SJSA1 (cell line): ENCODE results near the gene MAPK14. TPM values are rescaled to one million over a fixed set of nuclear protein-coding genes. Genes with fewer than 3 reads are reported as not detected.
"Not testable (repeated sequence)": the region's sequence is repeated elsewhere in the genome, so short reads cannot be mapped to it uniquely, and the experiment has no call there.

Experiments
- DNase-seq, 2 experiments: peaks; one replicate each; pipeline ENCODE4 v3.0.0-alpha.2; 2015 to 2020; ENCODE audit warnings: low spot score in 2 of 2, low read depth in 1 of 2
- H3K27ac ChIP-seq: fragments of 250-450 bp; sonication (Bioruptor Pico); 2 replicates; pipeline ENCODE4 v1.5.1; 2020; ENCODE audit warnings: mild to moderate bottlenecking, moderate library complexity
- H3K27me3 ChIP-seq: fragments of 250-450 bp; sonication (Bioruptor Pico); replicated peaks from 2 replicates; pipeline ENCODE4 v1.5.1; 2020; ENCODE audit warnings: mild to moderate bottlenecking, moderate library complexity
- H3K36me3 ChIP-seq: fragments of 250-450 bp; sonication (Bioruptor Pico); 2 replicates; pipeline ENCODE4 v1.5.1; 2020; ENCODE audit warnings: mild to moderate bottlenecking
- H3K4me1 ChIP-seq: fragments of 250-450 bp; sonication (Bioruptor Pico); replicated peaks from 2 replicates; pipeline ENCODE4 v1.6.1; 2021; ENCODE audit warnings: mild to moderate bottlenecking
- H3K4me3 ChIP-seq: fragments of 250-450 bp; sonication (Bioruptor Pico); 2 replicates; pipeline ENCODE4 v1.5.1; 2020; ENCODE audit warnings: mild to moderate bottlenecking
- H3K9me3 ChIP-seq: fragments of 250-450 bp; sonication (Bioruptor Pico); replicated peaks from 2 replicates; pipeline ENCODE4 v1.5.1; 2020; ENCODE audit warnings: mild to moderate bottlenecking
- total RNA-seq: library from RNA; depleted of rRNA; stranded (reverse); fragments of >200 nt; shearing (Covaris generic); gene quantifications from 2 replicates; pipeline ENCODE4 v1.2.3, GENCODE V29; 2014; rRNA removed

MAPK14 gene
- 54.6 and 60.9 TPM in 2 replicates for total RNA-seq

DNA sequence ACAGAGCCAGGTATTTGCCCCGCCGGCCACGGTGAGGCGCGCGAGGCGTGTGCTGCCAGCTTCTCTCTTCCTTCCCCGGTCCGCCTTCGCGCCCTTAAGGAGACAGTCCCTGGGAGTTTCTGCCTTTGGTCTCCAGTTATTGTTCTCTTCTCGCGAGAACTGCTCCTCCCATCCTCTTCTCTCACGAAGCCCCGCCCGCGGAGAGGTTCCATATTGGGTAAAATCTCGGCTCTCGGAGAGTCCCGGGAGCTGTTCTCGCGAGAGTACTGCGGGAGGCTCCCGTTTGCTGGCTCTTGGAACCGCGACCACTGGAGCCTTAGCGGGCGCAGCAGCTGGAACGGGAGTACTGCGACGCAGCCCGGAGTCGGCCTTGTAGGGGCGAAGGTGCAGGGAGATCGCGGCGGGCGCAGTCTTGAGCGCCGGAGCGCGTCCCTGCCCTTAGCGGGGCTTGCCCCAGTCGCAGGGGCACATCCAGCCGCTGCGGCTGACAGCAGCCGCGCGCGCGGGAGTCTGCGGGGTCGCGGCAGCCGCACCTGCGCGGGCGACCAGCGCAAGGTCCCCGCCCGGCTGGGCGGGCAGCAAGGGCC lies at the start of gene MAPK14:
MAPK14 (plus strand) TSS at position 308 of the 587 bp plus-strand sequence. CDS start 350 bp downstream, outside the sequence.
- peak within 1 kb of the TSS; percentile 40 for H3K27ac ChIP-seq
- H3K27me3 ChIP-seq: no peaks in the 10 kb centered on the region
- H3K36me3 ChIP-seq: peaks cover 8% of the 10 kb centered on the region
- H3K4me1 ChIP-seq: peaks cover 20% of the 10 kb centered on the region
- peak within 1 kb of the TSS; percentile 94 for H3K4me3 ChIP-seq
- H3K9me3 ChIP-seq: no peaks in the 10 kb centered on the region
- peak; percentile 99 for DNase-seq

GRCh38 chr6:35980126-35980525 lies 47.5 kb upstream of the MAPK14 start:
- H3K36me3 ChIP-seq, DNase-seq: not testable (repeated sequence)

GRCh38 chr6:35980991-35981645 lies 46.5 kb upstream of the MAPK14 start:
- H3K4me1 ChIP-seq: no peaks in the 10 kb centered on the region
- peaks cover 9% of the 10 kb centered on the region; the same call in 1 of the 2 replicates for H3K27me3 ChIP-seq
- no peak overlapping the region for H3K27ac ChIP-seq
- no peaks in the 10 kb centered on the region for H3K36me3 ChIP-seq
- no peaks in the 10 kb centered on the region for H3K9me3 ChIP-seq
- H3K4me3 ChIP-seq: no peak overlapping the region
- no peak for DNase-seq

More at GRCh38 chr6:35980126-35980525, 47.5 kb upstream of the MAPK14 start:
- H3K27me3 ChIP-seq, H3K9me3 ChIP-seq, H3K27ac ChIP-seq, H3K4me1 ChIP-seq, H3K4me3 ChIP-seq: not testable (repeated sequence)

- Histone ChIP-seq H3K4me1 (no peaks in the 10 kb centered on the region), H3K9me3 (no peaks in the 10 kb centered on the region), H3K4me3 (no peak overlapping the region), H3K36me3 (no peaks in the 10 kb centered on the region), H3K27ac (no peak overlapping the region), H3K27me3 (peaks cover 10% of the 10 kb centered on the region)
- DNase-seq: no peak
These were observed 42.9 kb upstream of the MAPK14 start for GRCh38 chr6:35984701-35985100.

GRCh38 chr6:35988047-35988446 lies 39.6 kb upstream of the MAPK14 start:
- not testable (repeated sequence) for H3K27ac ChIP-seq, H3K4me1 ChIP-seq, H3K9me3 ChIP-seq, H3K36me3 ChIP-seq, DNase-seq, H3K4me3 ChIP-seq
- H3K27me3 ChIP-seq: peaks cover 14% of the 10 kb centered on the region

DNA sequence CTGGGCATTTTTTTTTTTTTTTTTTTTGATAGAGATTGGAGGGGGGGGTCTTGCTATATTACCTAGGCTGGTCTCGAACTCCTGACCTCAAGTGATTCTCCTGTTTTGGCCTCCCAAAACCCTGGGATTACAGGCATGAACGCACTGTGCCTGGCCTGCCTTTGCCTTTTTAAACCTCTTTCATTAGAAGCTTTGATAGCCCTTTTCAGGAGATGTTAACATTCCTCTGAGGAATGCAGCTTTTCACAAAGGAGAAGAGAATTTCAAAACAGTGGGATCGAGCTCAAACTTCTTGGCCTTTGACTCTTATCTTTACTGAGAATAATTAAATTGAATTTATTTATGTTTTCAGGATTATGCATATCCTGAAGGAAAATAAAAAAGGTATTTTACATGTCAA lies 34.5 kb upstream of the MAPK14 start:
- no peak overlapping the region for H3K27ac ChIP-seq
- no peak for DNase-seq
- H3K4me3 ChIP-seq: no peak overlapping the region
- H3K4me1 ChIP-seq: no peaks in the 10 kb centered on the region
- peaks cover 14% of the 10 kb centered on the region for H3K27me3 ChIP-seq
- H3K36me3 ChIP-seq: no peaks in the 10 kb centered on the region
- no peaks in the 10 kb centered on the region for H3K9me3 ChIP-seq

DNA sequence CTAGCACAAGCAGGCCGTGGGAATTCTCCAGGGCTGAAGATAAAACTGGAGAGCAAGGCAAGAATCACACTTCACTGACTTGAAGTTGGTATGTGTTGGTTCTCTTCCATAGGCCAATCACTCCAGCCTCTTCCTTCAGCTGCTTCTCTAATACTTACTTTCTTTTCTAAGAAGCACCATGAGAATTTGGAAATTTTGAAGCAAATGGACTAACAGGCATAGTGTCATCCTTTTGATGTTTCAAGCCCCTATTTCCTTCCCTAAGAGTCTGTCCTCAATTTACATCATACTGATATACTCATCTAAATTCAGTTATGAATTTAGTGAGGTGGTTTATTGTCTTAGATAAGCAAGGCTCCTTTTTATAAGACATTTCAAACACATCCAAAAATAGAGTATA lies 27.2 kb upstream of the MAPK14 start:
- no peak for DNase-seq
- Histone ChIP-seq H3K27me3 (peaks cover 2% of the 10 kb centered on the region), H3K36me3 (no peaks in the 10 kb centered on the region), H3K4me3 (no peak overlapping the region), H3K9me3 (no peaks in the 10 kb centered on the region), H3K27ac (no peak overlapping the region), H3K4me1 (no peaks in the 10 kb centered on the region)

GRCh38 chr6:36015666-36016065 lies 11.9 kb upstream of the MAPK14 start:
- Histone ChIP-seq H3K4me1 (no peaks in the 10 kb centered on the region), H3K4me3 (no peak overlapping the region), H3K27ac (no peak overlapping the region), H3K9me3 (no peaks in the 10 kb centered on the region), H3K27me3 (no peaks in the 10 kb centered on the region), H3K36me3 (no peaks in the 10 kb centered on the region)
- no peak for DNase-seq

DNA sequence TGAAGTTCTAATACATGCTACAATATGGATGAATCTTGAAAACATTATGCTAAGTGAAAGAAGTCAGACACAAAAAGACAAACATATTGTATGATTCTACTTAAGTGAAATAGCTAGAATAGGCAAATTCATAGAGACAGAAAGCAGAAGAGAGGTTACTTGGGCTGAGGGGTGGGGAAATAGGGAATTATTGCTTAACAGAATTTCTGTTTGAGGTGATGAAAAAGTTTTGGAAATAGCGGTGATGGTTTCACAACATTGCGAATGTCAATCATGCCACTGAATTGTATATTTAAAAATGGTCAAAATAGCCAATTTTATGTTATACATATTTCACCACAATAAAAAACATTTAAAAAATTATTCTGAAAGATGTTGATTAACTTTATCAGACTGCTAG lies 9.3 kb upstream of the MAPK14 start:
- no peaks in the 10 kb centered on the region for H3K9me3 ChIP-seq
- H3K4me1 ChIP-seq: no peaks in the 10 kb centered on the region
- H3K36me3 ChIP-seq: no peaks in the 10 kb centered on the region
- no peaks in the 10 kb centered on the region for H3K27me3 ChIP-seq
- H3K4me3 ChIP-seq: no peak overlapping the region
- no peak overlapping the region for H3K27ac ChIP-seq
- DNase-seq: no peak

DNA sequence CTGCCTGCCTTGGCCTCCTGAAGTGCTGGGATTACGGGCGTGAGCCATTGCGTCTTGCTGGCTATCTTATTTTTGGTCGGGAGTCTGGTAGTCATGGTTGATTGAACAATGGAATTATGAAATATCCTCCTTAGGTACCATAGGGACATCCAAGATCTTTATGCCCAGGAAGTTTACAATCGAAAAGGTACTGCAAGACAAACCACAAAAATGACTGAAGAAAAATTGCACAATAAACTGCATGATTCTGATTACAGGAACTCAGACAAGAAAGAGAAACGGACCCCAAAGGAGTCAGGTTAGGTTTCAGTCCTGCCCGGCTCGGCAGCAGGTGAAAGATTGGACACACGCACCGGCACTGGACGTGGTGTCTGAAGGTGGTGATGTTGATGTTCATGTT lies 8.4 kb upstream of the MAPK14 start:
- Histone ChIP-seq H3K9me3 (no peaks in the 10 kb centered on the region), H3K27me3 (no peaks in the 10 kb centered on the region)
- DNase-seq: no peak

DNA sequence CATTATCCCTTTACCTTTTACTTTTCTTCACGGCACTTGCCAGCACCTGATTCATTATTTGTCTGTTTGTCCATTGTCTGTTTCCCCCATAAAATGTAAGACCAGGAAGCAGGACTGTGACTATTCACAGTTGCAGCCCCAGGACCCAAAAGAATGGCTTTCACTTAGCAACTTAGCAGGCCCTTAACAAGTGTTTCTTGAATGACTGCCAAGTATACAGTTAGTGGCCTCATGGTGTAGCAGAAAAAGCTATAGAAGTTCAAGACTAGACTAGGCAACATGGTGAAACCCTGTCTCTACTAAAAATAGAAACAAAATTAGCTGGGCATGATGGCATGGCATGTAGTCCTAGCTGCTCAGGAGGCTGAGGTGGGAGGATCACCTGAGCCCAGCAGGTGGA lies 7.5 kb upstream of the MAPK14 start:
- no peaks in the 10 kb centered on the region for H3K9me3 ChIP-seq
- H3K4me1 ChIP-seq: no peaks in the 10 kb centered on the region

More for the DNA sequence above, 8.4 kb upstream of the MAPK14 start:
- Histone ChIP-seq H3K4me3 (no peak overlapping the region), H3K4me1 (no peaks in the 10 kb centered on the region), H3K36me3 (no peaks in the 10 kb centered on the region), H3K27ac (no peak overlapping the region)

GRCh38 chr6:36023996-36024795 lies 3.4 kb upstream of the MAPK14 start, which contains the start of gene SLC26A8:
Gene SLC26A8 (minus strand): TSS chr6:36024641. CDS start chr6:36019707, 4,934 bp downstream.
- no peak within 1 kb of the TSS for H3K27ac ChIP-seq
- H3K9me3 ChIP-seq: no peaks in the 10 kb centered on the region
- no peak for DNase-seq
- peaks cover 17% of the 10 kb centered on the region for H3K4me1 ChIP-seq
- no peak within 1 kb of the TSS for H3K4me3 ChIP-seq
- no peaks in the 10 kb centered on the region for H3K27me3 ChIP-seq
- peaks cover 8% of the 10 kb centered on the region for H3K36me3 ChIP-seq

More for the DNA sequence above, 7.5 kb upstream of the MAPK14 start:
- H3K27me3 ChIP-seq: no peaks in the 10 kb centered on the region
- no peaks in the 10 kb centered on the region for H3K36me3 ChIP-seq
- no peak for DNase-seq
- H3K27ac ChIP-seq: no peak overlapping the region
- H3K4me3 ChIP-seq: no peak overlapping the region

DNA sequence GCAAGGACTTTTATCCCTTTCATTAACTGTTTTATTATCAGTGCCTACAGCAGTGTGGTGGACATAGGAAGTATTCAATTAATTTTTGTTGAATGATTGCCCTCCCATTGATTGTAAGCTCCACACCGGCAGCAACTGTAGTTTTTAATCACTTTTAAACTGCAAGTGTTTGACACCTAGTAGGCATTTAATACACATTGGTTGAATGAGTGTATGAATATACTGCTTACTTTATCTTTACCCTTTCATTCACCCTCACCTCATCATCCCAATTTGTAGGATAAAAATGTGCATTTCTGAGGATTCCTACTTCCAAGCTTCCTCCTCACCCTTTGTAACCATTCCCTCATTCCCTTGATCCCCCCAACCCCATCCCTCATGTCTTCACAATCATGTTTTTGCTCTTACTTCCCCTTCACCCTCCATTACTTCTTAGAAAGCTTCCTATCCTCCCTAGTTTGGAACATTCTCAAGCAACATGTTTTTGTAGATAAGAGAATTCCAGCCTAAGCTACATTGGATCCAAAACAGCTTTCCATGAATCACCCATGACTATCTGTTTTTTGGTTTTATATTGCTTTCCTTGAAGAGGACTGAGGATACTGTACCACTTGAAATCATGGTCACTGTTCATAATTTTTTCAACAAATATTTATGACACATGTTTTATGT lies 2.2 kb upstream of the MAPK14 start:
- Histone ChIP-seq H3K27ac (no peak overlapping the region), H3K4me3 (no peak overlapping the region), H3K36me3 (peaks cover 8% of the 10 kb centered on the region), H3K9me3 (no peaks in the 10 kb centered on the region), H3K27me3 (no peaks in the 10 kb centered on the region), H3K4me1 (peaks cover 20% of the 10 kb centered on the region)
- no peak for DNase-seq
